HL-60 (cell line): ENCODE measurements around the gene MVK.

Source experiments
- POLR2AphosphoS5 ChIP-seq: IDR thresholded peaks from 2 replicates; pipeline ENCODE4 v1.6.1; 2012; ENCODE audit warnings: low read depth
- TF ChIP-seq, protein P1 (sequence below): IDR thresholded peaks from one replicate; pipeline ENCODE4 v1.5.1; 2011; ENCODE audit warnings: low read length, control low read depth, inconsistent platforms; ENCODE audit not compliant: insufficient read depth

DNA sequence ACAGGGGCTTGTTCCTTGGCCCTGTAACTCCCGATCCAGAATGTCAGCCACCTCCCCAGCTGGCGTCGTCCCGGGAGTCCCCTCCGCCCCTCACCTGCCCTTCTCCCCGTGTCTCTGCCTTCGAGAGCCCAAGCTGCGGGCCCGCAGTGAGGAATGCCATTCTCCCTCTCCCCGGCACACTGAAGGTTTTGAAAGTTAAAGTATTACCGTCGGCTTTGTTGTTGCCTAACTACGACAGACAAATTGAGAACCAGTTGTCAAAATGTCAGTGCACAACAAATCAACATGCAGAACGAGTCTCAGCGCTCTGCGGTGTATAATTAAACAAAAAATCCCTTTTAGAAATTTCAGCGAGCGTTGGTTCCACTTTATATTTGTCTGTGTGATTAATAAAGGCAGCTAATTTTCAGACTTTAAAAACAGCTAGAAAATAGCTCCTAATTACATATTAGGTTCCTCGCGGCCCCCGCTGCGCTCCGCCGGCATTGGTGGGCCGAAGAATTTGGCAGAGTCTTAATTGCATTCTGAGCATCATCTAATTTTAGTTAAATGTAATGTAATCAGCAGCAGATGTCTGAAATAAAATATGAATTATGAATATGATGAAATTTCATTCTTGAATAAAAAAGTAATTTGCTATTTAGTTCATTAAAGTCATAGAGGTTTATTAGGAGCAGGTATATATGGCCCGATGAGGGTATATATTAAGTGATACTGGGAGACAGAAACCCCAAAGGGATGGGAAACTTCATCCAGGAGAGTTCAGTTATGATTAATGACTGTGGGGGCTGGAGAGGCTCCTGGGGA lies 40.3 kb downstream of the MVK start:
- TF ChIP-seq, protein P1, sequence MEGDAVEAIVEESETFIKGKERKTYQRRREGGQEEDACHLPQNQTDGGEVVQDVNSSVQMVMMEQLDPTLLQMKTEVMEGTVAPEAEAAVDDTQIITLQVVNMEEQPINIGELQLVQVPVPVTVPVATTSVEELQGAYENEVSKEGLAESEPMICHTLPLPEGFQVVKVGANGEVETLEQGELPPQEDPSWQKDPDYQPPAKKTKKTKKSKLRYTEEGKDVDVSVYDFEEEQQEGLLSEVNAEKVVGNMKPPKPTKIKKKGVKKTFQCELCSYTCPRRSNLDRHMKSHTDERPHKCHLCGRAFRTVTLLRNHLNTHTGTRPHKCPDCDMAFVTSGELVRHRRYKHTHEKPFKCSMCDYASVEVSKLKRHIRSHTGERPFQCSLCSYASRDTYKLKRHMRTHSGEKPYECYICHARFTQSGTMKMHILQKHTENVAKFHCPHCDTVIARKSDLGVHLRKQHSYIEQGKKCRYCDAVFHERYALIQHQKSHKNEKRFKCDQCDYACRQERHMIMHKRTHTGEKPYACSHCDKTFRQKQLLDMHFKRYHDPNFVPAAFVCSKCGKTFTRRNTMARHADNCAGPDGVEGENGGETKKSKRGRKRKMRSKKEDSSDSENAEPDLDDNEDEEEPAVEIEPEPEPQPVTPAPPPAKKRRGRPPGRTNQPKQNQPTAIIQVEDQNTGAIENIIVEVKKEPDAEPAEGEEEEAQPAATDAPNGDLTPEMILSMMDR: no peak
- TF ChIP-seq POLR2AphosphoS5: no peak
